ENCODE measurements around the gene GPR151.
A peak's percentile ranks its signal among the peaks of the same experiment; 100 is the strongest.

Gene GPR151

GRCh38 chr5:146549615-146550014 is 33.6 kb upstream of the GPR151 start:
- H3K4me3 ChIP-seq (ENCODE audit: low read depth, low read length) = no peak overlapping the region
- TF ChIP-seq CTCF (IDR thresholded peaks at IDR 0.05; ENCODE audit: low read depth, low read length) = no peak

- H3K4me3 ChIP-seq (ENCODE audit: low read depth, low read length) = no peak overlapping the region
- TF ChIP-seq CTCF (IDR thresholded peaks at IDR 0.05; ENCODE audit: low read depth, low read length) = no peak
Observed at GRCh38 chr5:146548781-146549449, 32.9 kb upstream of the GPR151 start.

DNA sequence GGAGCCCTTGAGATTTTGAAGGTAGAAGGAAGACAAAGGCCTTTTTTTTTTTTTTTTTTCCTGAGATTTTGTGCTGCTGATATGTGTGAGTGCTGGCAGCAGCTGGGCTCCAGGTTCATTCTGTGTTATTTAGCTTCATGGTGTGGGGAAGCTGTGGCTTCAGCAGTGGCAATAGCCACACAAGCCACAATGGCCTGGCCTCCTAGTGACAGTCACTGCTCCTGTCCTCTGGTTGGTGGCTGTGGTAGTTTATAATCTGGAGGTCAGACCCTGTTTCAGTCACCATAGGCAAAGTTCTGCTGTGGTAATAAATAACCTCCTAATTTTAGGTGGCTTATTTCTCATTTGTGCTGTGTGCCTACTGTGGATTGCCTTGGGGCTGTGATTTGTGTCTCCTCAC is 28.2 kb upstream of the GPR151 start:
- no peak overlapping the region for H3K4me3 ChIP-seq (ENCODE audit: low read depth, low read length)
- no peak for TF ChIP-seq CTCF (IDR thresholded peaks at IDR 0.05; ENCODE audit: low read depth, low read length)

DNA sequence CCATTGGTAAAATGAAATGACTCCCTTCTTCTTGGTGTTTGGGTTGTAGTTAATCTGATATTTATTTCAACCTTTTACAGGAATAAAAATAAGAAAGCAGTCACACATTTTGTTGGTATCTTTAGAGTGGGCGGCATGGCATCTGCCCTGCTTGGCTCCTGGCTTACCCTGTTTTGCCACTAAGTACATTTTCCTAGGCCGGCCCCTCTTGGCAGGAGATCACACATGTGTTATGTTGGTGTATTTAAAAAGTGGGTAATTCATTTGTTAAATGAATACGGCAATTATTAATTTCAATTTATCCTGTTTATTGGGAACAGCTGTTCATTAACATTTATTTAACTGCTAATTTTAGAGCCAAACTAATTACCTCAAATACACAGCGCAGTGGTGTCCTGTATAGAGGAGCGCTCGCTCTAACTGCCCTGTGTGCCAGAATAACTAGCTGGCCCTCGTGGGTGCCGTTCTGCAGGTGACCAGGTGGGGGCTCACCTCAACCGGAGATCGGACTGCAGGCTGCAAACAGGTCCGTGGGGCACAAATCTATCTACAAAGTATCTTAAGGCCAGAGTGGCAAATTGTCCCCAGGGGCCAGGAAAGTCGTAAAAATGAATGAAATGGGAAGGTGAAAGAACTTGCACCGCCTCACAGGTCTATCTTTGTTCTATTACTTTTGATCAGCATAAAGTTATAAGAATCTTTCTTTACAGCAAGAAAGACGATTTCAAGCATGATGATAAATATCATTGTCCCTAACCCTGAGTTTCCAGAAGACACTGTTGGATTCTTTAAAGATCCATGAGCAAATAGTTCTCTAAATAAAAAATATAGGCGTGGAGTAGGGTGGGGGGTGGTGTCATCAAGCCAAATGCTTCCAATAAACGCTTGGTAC is 26.2 kb upstream of the GPR151 start:
- TF ChIP-seq CTCF (IDR thresholded peaks at IDR 0.05; ENCODE audit: low read depth, low read length) = peak; percentile 68
- H3K4me3 ChIP-seq (ENCODE audit: low read depth, low read length) = no peak overlapping the region

DNA sequence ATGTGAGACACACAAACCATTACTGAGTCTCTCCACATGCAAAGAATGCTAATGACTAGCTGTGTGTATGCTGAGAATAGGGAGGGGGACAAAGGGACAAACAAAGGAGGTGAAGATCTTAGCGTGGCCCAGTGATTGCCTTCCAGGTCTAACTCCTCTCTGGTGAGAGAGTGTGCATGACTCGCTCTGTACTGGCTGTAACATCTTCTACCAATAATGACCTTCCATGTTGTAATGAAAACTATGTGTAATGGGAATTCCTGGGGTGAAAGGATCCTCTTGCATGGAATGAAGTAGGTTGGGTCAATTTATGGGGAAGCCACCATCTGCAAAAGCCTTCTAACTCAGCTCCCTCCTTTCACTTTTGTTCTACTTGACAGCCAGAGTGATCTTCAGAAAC is 24.4 kb upstream of the GPR151 start:
- TF ChIP-seq CTCF (IDR thresholded peaks at IDR 0.05; ENCODE audit: low read depth, low read length) = no peak
- no peak overlapping the region for H3K4me3 ChIP-seq (ENCODE audit: low read depth, low read length)

DNA sequence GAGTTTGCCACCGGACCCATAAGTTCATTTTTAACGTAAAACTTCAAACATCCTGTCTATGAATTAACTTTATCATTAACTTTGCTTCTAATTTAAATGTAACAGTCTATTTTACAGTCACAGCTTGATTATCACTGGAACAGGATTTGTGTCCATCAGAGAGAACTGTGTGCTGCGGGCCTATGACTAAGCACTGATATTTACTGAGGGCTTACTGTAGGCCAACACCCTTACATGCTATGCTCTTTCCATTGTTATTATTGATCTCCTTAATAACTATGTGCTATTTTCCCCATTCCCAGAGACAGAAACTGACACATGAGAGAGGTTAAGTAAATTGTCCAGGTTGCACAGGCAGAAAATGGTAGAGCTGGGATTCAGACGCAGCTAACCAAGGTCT is 24.0 kb upstream of the GPR151 start:
- no peak overlapping the region for H3K4me3 ChIP-seq (ENCODE audit: low read depth, low read length)
- TF ChIP-seq CTCF (IDR thresholded peaks at IDR 0.05; ENCODE audit: low read depth, low read length) = no peak

GRCh38 chr5:146538432-146538831 is 22.4 kb upstream of the GPR151 start:
- H3K4me3 ChIP-seq (ENCODE audit: low read depth, low read length) = no peak overlapping the region
- no peak for TF ChIP-seq CTCF (IDR thresholded peaks at IDR 0.05; ENCODE audit: low read depth, low read length)

Data from WI38 (cell line).